ENCODE results near the gene PDE7B.

- TF ChIP-seq CTCF (IDR thresholded peaks at IDR 0.05 in 8 of 11, conservative IDR thresholded peaks at IDR 0.05 in 3 of 11) (no peak), POLR2A (IDR thresholded peaks at IDR 0.05) (no peak)
These were observed 27.6 kb upstream of the PDE7B start for GRCh38 chr6:135823851-135824250.
